NCI-H345 treated with DMSO at 0.1 percent for 48 hours (cell line): ENCODE measurements around the gene POLR1F.
A peak's percentile ranks its signal among the peaks of the same experiment; 100 is the strongest.
"Not testable (repeated sequence)": the region's sequence is repeated elsewhere in the genome, so short reads cannot be mapped to it uniquely, and the experiment has no call there.

Experiments used
- DNase-seq: peaks from one replicate; lab custom pipeline; 2025; ENCODE audit not compliant: unreplicated experiment; lab: John Stamatoyannopoulos, UW

Gene POLR1F

GRCh38 chr7:19708397-19709248, at the start of gene POLR1F:
Gene POLR1F, minus strand, starts transcription at chr7:19709037. Its CDS starts 21 bp downstream, at chr7:19709016.
- DNase-seq: peak; percentile 92

GRCh38 chr7:19754521-19755116, 45.8 kb upstream of the POLR1F start:
- DNase-seq: peak; percentile 10

GRCh38 chr7:19752020-19752419, 43.2 kb upstream of the POLR1F start:
- DNase-seq: no peak

GRCh38 chr7:19749658-19750057, 40.8 kb upstream of the POLR1F start:
- DNase-seq: no peak

GRCh38 chr7:19747740-19748339, 39.0 kb upstream of the POLR1F start:
- DNase-seq: peak; percentile 16

GRCh38 chr7:19744075-19744474, 35.2 kb upstream of the POLR1F start:
- DNase-seq: no peak

GRCh38 chr7:19728716-19729115, 19.9 kb upstream of the POLR1F start:
- DNase-seq: no peak

GRCh38 chr7:19725770-19726169, 16.9 kb upstream of the POLR1F start:
- no peak for DNase-seq

GRCh38 chr7:19715499-19715898, 6.7 kb upstream of the POLR1F start:
- DNase-seq: no peak

GRCh38 chr7:19713676-19714075, 4.8 kb upstream of the POLR1F start:
- DNase-seq: peak; percentile 3

- DNase-seq: no peak
Observed at GRCh38 chr7:19709249-19709578, 377 bp upstream of the POLR1F start.

- DNase-seq: no peak
Observed at GRCh38 chr7:19707240-19707639, 1.6 kb downstream of the POLR1F start.

- DNase-seq: no peak
Observed at GRCh38 chr7:19705663-19706062, 3.2 kb downstream of the POLR1F start.

- DNase-seq: peak; percentile 30
Observed at GRCh38 chr7:19701471-19701870, 7.4 kb downstream of the POLR1F start.

GRCh38 chr7:19700936-19701335, 7.9 kb downstream of the POLR1F start:
- DNase-seq: no peak

- DNase-seq: no peak
Observed at GRCh38 chr7:19698331-19698730, 10.5 kb downstream of the POLR1F start.

GRCh38 chr7:19696926-19697325, 11.9 kb downstream of the POLR1F start:
- peak; percentile 17 for DNase-seq

GRCh38 chr7:19692111-19692828, 16.6 kb downstream of the POLR1F start:
- DNase-seq: no peak

- no peak for DNase-seq
Observed at GRCh38 chr7:19690736-19691135, 18.1 kb downstream of the POLR1F start.

GRCh38 chr7:19689130-19689529, 19.7 kb downstream of the POLR1F start:
- DNase-seq: not testable (repeated sequence)

GRCh38 chr7:19681596-19681995, 27.2 kb downstream of the POLR1F start:
- DNase-seq: no peak

- no peak for DNase-seq
Observed at GRCh38 chr7:19677180-19677579, 31.7 kb downstream of the POLR1F start.
